Measurements from ENCODE around the gene UBE2V1. TPM values are rescaled to one million over a fixed set of nuclear protein-coding genes. Genes with fewer than 3 reads are reported as not detected.

UBE2V1 gene
- total and polyA plus RNA-seq, 2 donors (not counting 3 experiments of a cell fraction or from before 2014, with no cell fraction given) = 145 to 156 TPM

DNA sequence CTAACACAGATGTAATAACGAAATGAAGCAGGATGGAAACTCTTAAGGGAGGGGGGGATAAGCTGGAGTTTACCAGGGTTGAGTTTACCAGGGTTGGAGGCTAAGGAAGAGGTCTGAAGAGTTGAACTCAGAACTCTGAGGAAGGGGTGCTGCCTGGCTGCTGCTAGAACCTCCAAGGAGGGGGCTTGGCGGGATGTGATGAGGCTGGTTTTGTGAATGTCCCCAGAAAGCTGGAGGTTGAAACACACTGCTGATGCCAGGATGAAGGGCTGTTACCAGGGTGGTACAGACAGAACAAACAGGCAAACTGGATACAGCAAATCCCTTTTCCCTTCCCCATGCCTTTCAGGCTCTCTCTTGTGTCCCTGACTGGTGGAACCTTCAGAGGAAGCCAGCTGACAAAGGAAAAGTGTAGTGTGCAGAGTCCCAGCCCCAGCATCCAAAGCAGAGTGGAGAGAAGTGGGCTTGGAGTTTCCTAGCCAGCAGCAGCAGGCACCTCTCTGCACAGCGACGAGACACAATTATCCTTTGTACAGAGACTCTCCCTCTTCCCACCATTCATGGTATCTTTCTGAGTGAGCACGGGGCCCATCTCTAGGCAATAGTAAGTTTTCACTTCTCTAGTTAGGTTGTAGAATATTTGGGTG lies 23.7 kb downstream of the UBE2V1 start:
- intact Hi-C loops (cut with micrococcal nuclease) = no loop called here
- Histone ChIP-seq H3K9me3 (replicated peaks; ENCODE audit: control insufficient read depth, insufficient read depth, low read length) (no peaks in the 10 kb centered on the region), H3K27me3 (ENCODE audit: control insufficient read depth in 2 of 2, insufficient read depth in 2 of 2, low read length in 2 of 2) (no peaks in the 10 kb centered on the region), H3K9me1 (replicated peaks; ENCODE audit: control insufficient read depth, extremely low read depth, insufficient read depth, low read length) (no peaks in the 10 kb centered on the region), H3K4me1 (ENCODE audit: control insufficient read depth, extremely low read depth, insufficient read depth, low read length) (peaks cover 23% of the 10 kb centered on the region), H2AFZ (ENCODE audit: low read depth, low read length) (no peak overlapping the region), H4K20me1 (replicated peaks; ENCODE audit: control insufficient read depth, extremely low read depth, insufficient read depth, low read length) (no peaks in the 10 kb centered on the region), H3K9ac (replicated peaks; ENCODE audit: extremely low read depth, insufficient read depth, low read length) (no peak overlapping the region), H3K27ac (ENCODE audit: insufficient read depth, low read depth, low read length) (no peak overlapping the region), H3K4me3 (replicated peaks in 1 of 3; ENCODE audit: insufficient read depth in 1 of 3, low read depth in 1 of 3, low read length in 3 of 3) (no peak overlapping the region), H3K36me3 (ENCODE audit: control insufficient read depth in 2 of 2, extremely low read depth in 1 of 2, insufficient read depth in 2 of 2, low read length in 2 of 2) (peaks cover 2 to 6% of the 10 kb centered on the region in 2 experiments), H3K79me2 (ENCODE audit: control insufficient read depth, insufficient read depth, low read length) (peaks cover 54% of the 10 kb centered on the region), H3K4me2 (ENCODE audit: insufficient read depth, low read length) (no peak overlapping the region)
- DNase-seq (ENCODE audit: low read depth, low spot score) (no peak), FAIRE-seq (no peak)
- dilution Hi-C loops (cut with MboI; ENCODE audit: extremely low pct_ligation_motif_present, low sequenced_read_pairs) = no loop called here
- TF ChIP-seq, protein P1, sequence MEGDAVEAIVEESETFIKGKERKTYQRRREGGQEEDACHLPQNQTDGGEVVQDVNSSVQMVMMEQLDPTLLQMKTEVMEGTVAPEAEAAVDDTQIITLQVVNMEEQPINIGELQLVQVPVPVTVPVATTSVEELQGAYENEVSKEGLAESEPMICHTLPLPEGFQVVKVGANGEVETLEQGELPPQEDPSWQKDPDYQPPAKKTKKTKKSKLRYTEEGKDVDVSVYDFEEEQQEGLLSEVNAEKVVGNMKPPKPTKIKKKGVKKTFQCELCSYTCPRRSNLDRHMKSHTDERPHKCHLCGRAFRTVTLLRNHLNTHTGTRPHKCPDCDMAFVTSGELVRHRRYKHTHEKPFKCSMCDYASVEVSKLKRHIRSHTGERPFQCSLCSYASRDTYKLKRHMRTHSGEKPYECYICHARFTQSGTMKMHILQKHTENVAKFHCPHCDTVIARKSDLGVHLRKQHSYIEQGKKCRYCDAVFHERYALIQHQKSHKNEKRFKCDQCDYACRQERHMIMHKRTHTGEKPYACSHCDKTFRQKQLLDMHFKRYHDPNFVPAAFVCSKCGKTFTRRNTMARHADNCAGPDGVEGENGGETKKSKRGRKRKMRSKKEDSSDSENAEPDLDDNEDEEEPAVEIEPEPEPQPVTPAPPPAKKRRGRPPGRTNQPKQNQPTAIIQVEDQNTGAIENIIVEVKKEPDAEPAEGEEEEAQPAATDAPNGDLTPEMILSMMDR (IDR thresholded peaks at IDR 0.05; ENCODE audit: extremely low read depth in 1 of 2, insufficient read depth in 1 of 2, low read depth in 1 of 2, low read length in 2 of 2) = no peak
- TF ChIP-seq, protein P2, sequence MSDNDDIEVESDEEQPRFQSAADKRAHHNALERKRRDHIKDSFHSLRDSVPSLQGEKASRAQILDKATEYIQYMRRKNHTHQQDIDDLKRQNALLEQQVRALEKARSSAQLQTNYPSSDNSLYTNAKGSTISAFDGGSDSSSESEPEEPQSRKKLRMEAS (IDR thresholded peaks at IDR 0.05; ENCODE audit: insufficient read depth, insufficient read length) = no peak
- no peak for TF ChIP-seq MYC (IDR thresholded peaks at IDR 0.05; ENCODE audit: low read depth, low read length)
- no peak for TF ChIP-seq JUN (IDR thresholded peaks at IDR 0.05; ENCODE audit: borderline replicate concordance, insufficient read depth, insufficient read length, low read depth)
- no peak for TF ChIP-seq EZH2 (IDR thresholded peaks at IDR 0.05; ENCODE audit: borderline replicate concordance, low read depth, low read length, severe bottlenecking)
- TF ChIP-seq FOS (IDR thresholded peaks at IDR 0.05; ENCODE audit: borderline replicate concordance, insufficient read depth, low read length) = no peak
- no peak for TF ChIP-seq GATA2 (IDR thresholded peaks at IDR 0.05; ENCODE audit: insufficient read depth, insufficient read length, low read depth, low read length)
- TF ChIP-seq POLR2A (IDR thresholded peaks at IDR 0.05; ENCODE audit: low read depth, low read length) = no peak
- TF ChIP-seq POLR2AphosphoS5 (IDR thresholded peaks at IDR 0.05; ENCODE audit: insufficient read depth, low read depth, low read length) = no peak
- ChIA-PET CTCF (interaction anchor here (0.8 to 1.6 kb wide), 4 partner anchors 11 to 110 kb away, joined by 3 to 4 read pairs (median 3); no protein-coding TSS in a partner anchor), POLR2A (no interaction called here)
- BruUV-seq (replicated peaks) = no TSS peak

All from endothelial cell of umbilical vein (primary cell).